GM23338 (cell line): Measurements from ENCODE around the gene DGKG. TPM values are rescaled to one million over a fixed set of nuclear protein-coding genes. Genes with fewer than 3 reads are reported as not detected.

Experiments
- ATAC-seq: fragments of 200-7000 bp; cut with Tn5 transposase; 3 replicates; pipeline ENCODE4 v1.9.1; 2020
- DNase-seq: peaks from one replicate; pipeline ENCODE4 v3.0.0-alpha.2; 2015; ENCODE audit warnings: low spot score
- H2AFZ ChIP-seq: fragments of 200-600 bp; sonication (generic); 2 replicates; pipeline ENCODE4 v1.8.0; 2016; ENCODE audit warnings: antibody characterized with exemption, mild to moderate bottlenecking, moderate library complexity
- H3F3A ChIP-seq: fragments of 200-600 bp; sonication (generic); replicated peaks from 2 replicates; pipeline ENCODE4 v1.8.0; 2017; ENCODE audit warnings: antibody characterized with exemption, mixed run types, low read depth
- H3K27ac ChIP-seq: fragments of 200-600 bp; sonication (generic); 2 replicates; pipeline ENCODE4 v1.6.1; 2016; ENCODE audit warnings: low read depth
- H3K27me3 ChIP-seq: fragments of 200-600 bp; sonication (generic); 2 replicates; pipeline ENCODE4 v1.8.0; 2016; ENCODE audit warnings: mild to moderate bottlenecking, mixed run types, moderate library complexity; ENCODE audit not compliant: insufficient read depth
- H3K36me3 ChIP-seq: fragments of 200-600 bp; sonication (generic); 2 replicates; pipeline ENCODE4 v1.8.0; 2016; ENCODE audit warnings: mild to moderate bottlenecking; ENCODE audit not compliant: insufficient read depth
- H3K4me1 ChIP-seq: fragments of 200-600 bp; sonication (generic); 2 replicates; pipeline ENCODE4 v1.8.0; 2016; ENCODE audit warnings: mild to moderate bottlenecking, moderate library complexity; ENCODE audit not compliant: insufficient read depth
- H3K4me2 ChIP-seq: fragments of 200-600 bp; sonication (generic); 2 replicates; pipeline ENCODE4 v1.7.1; 2017; ENCODE audit warnings: mixed run types
- H3K4me3 ChIP-seq: fragments of 200-600 bp; sonication (generic); 2 replicates; pipeline ENCODE4 v1.6.1; 2016; ENCODE audit warnings: mixed run types
- H3K79me2 ChIP-seq: fragments of 200-600 bp; sonication (generic); replicated peaks from 2 replicates; pipeline ENCODE4 v1.8.0; 2017; ENCODE audit warnings: mild to moderate bottlenecking; ENCODE audit not compliant: insufficient read depth
- H3K9me2 ChIP-seq: fragments of 200-600 bp; sonication (generic); 2 replicates; pipeline ENCODE4 v1.8.0; 2017; ENCODE audit not compliant: insufficient read depth
- H4K20me1 ChIP-seq: fragments of 200-600 bp; sonication (generic); replicated peaks from 2 replicates; pipeline ENCODE4 v1.8.0; 2017; ENCODE audit warnings: mild to moderate bottlenecking; ENCODE audit not compliant: insufficient read depth
- H3K27ac Mint-ChIP-seq: 2 replicates; pipeline ENCODE4 v1.8.0; 2020; ENCODE audit warnings: inconsistent platforms, mild to moderate bottlenecking, moderate library complexity, mixed read lengths
- H3K27me3 Mint-ChIP-seq: 3 replicates; pipeline ENCODE4 v1.8.0; 2022; ENCODE audit warnings: low read depth, mild to moderate bottlenecking, moderate library complexity, mixed read lengths, inconsistent platforms; ENCODE audit not compliant: insufficient read depth, poor library complexity
- H3K36me3 Mint-ChIP-seq: 3 replicates; pipeline ENCODE4 v1.8.0; 2021; ENCODE audit warnings: low read depth, mild to moderate bottlenecking, inconsistent platforms, moderate library complexity, mixed read lengths
- H3K4me1 Mint-ChIP-seq: 3 replicates; pipeline ENCODE4 v1.8.0; 2020; ENCODE audit warnings: mild to moderate bottlenecking, inconsistent platforms, mixed read lengths
- H3K4me3 Mint-ChIP-seq: 3 replicates; pipeline ENCODE4 v1.8.0; 2021; ENCODE audit warnings: moderate library complexity, mild to moderate bottlenecking, inconsistent platforms, mixed read lengths
- H3K9me3 Mint-ChIP-seq: 3 replicates; pipeline ENCODE4 v1.8.0; 2020; ENCODE audit warnings: moderate library complexity, mild to moderate bottlenecking, inconsistent platforms, mixed read lengths
- EZH2 ChIP-seq: fragments of 200-600 bp; sonication (generic); IDR thresholded peaks from one replicate; pipeline ENCODE4 v1.8.0; 2017; ENCODE audit warnings: antibody characterized with exemption, mild to moderate bottlenecking, low read depth; ENCODE audit not compliant: unreplicated experiment
- EZH2phosphoT487 ChIP-seq: fragments of 200-600 bp; sonication (generic); IDR thresholded peaks from one replicate; pipeline ENCODE4 v1.8.1; 2018; ENCODE audit warnings: antibody characterized with exemption; ENCODE audit not compliant: unreplicated experiment
- JUNB ChIP-seq: IDR thresholded peaks from one replicate; pipeline ENCODE4 v1.6.1; 2016; ENCODE audit warnings: antibody characterized with exemption; ENCODE audit not compliant: unreplicated experiment
- NANOG ChIP-seq: IDR thresholded peaks from 2 replicates; pipeline ENCODE4 v1.6.1; 2016; ENCODE audit warnings: antibody characterized with exemption, borderline replicate concordance
- POLR2AphosphoS5 ChIP-seq: IDR thresholded peaks from 2 replicates; pipeline ENCODE4 v1.6.1; 2016; ENCODE audit warnings: antibody characterized with exemption, low read depth
- ZNF114 ChIP-seq: fragments of 250-450 bp; sonication (Bioruptor Pico); IDR thresholded peaks from 2 replicates; pipeline ENCODE4 v1.5.0; 2020; ENCODE audit warnings: mild to moderate bottlenecking, moderate library complexity
- ZNF331 ChIP-seq: fragments of 250-450 bp; sonication (Bioruptor Pico); IDR thresholded peaks from 2 replicates; pipeline ENCODE4 v1.5.0; 2020; ENCODE audit warnings: low read depth, mild to moderate bottlenecking, moderate library complexity
- ZNF462 ChIP-seq: fragments of 250-450 bp; sonication (Bioruptor Pico); IDR thresholded peaks from 2 replicates; pipeline ENCODE4 v1.5.0; 2020; ENCODE audit warnings: mild to moderate bottlenecking, moderate library complexity
- polyA plus RNA-seq: library from polyadenylated mRNA; unstranded; fragments of >200 nt; fragmentation: Nextera tagmentation; extraction: Ambion mirVana; gene quantifications from 2 replicates; pipeline ENCODE4 v1.2.1, GENCODE V29; 2016
- total RNA-seq: library from RNA; depleted of rRNA; stranded (reverse); fragments of >200 nt; shearing (Covaris generic); gene quantifications from 2 replicates; pipeline ENCODE4 v1.2.3, GENCODE V29; 2014

Gene DGKG
- total and polyA plus RNA-seq, 2 experiments from 2014 or later, result 0.14 to 0.31 TPM

GRCh38 chr3:186223476-186223875 lies 138.6 kb downstream of the DGKG start (continued):
- TF ChIP-seq ZNF462, result no peak
- no peak for TF ChIP-seq NANOG
- TF ChIP-seq EZH2phosphoT487, result no peak
- no peak for TF ChIP-seq ZNF331 (CRISPR knock-in tag)

DNA sequence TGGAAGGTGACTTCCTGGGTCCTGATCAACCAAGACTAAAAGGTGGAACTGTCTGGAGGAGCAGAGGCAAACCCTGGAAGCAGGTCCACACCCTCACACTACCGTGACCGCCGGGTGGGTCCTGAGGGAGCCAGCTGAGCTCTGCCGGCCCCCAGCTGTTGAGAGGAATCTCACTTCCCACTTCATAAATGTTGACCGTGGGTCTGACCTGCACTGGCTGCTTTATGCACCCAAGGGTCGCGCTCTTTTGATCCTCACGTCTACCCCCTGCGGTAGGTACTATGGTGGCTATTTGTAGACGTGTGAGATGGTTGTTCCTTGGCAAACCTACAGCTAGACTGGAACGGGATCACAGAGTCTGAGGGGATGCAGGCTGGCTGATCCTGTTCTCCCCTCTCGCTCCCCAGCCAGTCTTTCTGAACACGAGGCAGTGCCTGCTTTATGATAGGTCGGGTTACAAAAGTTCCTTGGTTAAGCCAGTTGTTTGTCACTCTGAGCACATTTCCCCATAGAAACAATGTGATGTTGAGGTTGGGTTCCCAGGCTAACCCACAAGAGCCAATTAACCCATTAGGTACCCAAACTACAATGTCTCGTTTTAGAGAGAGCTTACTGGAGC lies 140.2 kb downstream of the DGKG start:
- H3K27me3 ChIP-seq, result no peaks in the 10 kb centered on the region
- no peaks in the 10 kb centered on the region for H3K36me3 ChIP-seq
- no peak overlapping the region; the same call in 2 of the 3 replicates for H3K4me3 Mint-ChIP-seq
- peak; percentile 26 for DNase-seq
- no peaks in the 10 kb centered on the region for H3K4me1 ChIP-seq
- H2AFZ ChIP-seq, result no peak overlapping the region
- peaks cover 14% of the 10 kb centered on the region; the same call in 2 of the 3 replicates for H3K4me1 Mint-ChIP-seq
- H3K4me3 ChIP-seq, result no peak overlapping the region
- H3K79me2 ChIP-seq, result no peaks in the 10 kb centered on the region
- H3F3A ChIP-seq, result no peaks in the 10 kb centered on the region
- no peaks in the 10 kb centered on the region for H3K9me3 Mint-ChIP-seq
- no peak for ATAC-seq
- H3K36me3 Mint-ChIP-seq, result no peaks in the 10 kb centered on the region
- no peak overlapping the region for H3K27ac Mint-ChIP-seq
- no peak overlapping the region for H3K4me2 ChIP-seq
- no peaks in the 10 kb centered on the region for H4K20me1 ChIP-seq
- peaks cover 6% of the 10 kb centered on the region for H3K27me3 Mint-ChIP-seq
- H3K27ac ChIP-seq, result no peak overlapping the region
- H3K9me2 ChIP-seq, result no peaks in the 10 kb centered on the region
- TF ChIP-seq ZNF331 (CRISPR knock-in tag), result no peak
- no peak for TF ChIP-seq JUNB
- no peak for TF ChIP-seq ZNF462
- TF ChIP-seq ZNF114 (CRISPR knock-in tag), result no peak
- no peak for TF ChIP-seq EZH2
- TF ChIP-seq POLR2AphosphoS5, result no peak
- TF ChIP-seq NANOG, result no peak
